GM11168 (cell line): Measurements from ENCODE around the gene MAML3.

Experiments used
- in situ Hi-C: fragments of 300-500 bp; cut with MboI; formaldehyde crosslinking; loops from one replicate; pipeline ENCODE4 v1.12.0; 2022; ENCODE audit warnings: low sequenced_read_pairs; ENCODE audit not compliant: unreplicated experiment

MAML3 gene

GRCh38 chr4:140153718-140154571 lies at the start of gene MAML3:
Gene MAML3 (minus strand): TSS chr4:140154184. CDS start chr4:140153327, 857 bp downstream.
- in situ Hi-C loops, result no loop called here

- in situ Hi-C loops, result no loop called here
These were observed 45.0 kb upstream of the MAML3 start for GRCh38 chr4:140198942-140199341.

GRCh38 chr4:140195806-140196205 lies 41.8 kb upstream of the MAML3 start:
- in situ Hi-C loops, result no loop called here

GRCh38 chr4:140189805-140190204 lies 35.8 kb upstream of the MAML3 start:
- in situ Hi-C loops, result no loop called here

- in situ Hi-C loops, result no loop called here
These were observed 35.0 kb upstream of the MAML3 start for GRCh38 chr4:140188975-140189374.

GRCh38 chr4:140187316-140187695 lies 33.3 kb upstream of the MAML3 start:
- in situ Hi-C loops, result no loop called here

GRCh38 chr4:140186651-140187315 lies 32.8 kb upstream of the MAML3 start:
- in situ Hi-C loops, result no loop called here

- in situ Hi-C loops, result no loop called here
These were observed 32.1 kb upstream of the MAML3 start for GRCh38 chr4:140186082-140186438.

- in situ Hi-C loops, result no loop called here
These were observed 31.6 kb upstream of the MAML3 start for GRCh38 chr4:140185412-140186081.

GRCh38 chr4:140183270-140183669 lies 29.3 kb upstream of the MAML3 start:
- in situ Hi-C loops, result no loop called here

GRCh38 chr4:140180577-140180976 lies 26.6 kb upstream of the MAML3 start:
- in situ Hi-C loops, result no loop called here

- in situ Hi-C loops, result no loop called here
These were observed 22.8 kb upstream of the MAML3 start for GRCh38 chr4:140176735-140177134.

- in situ Hi-C loops, result no loop called here
These were observed 20.6 kb upstream of the MAML3 start for GRCh38 chr4:140174543-140174942.

- in situ Hi-C loops, result no loop called here
These were observed 19.0 kb upstream of the MAML3 start for GRCh38 chr4:140172960-140173359.

- in situ Hi-C loops, result no loop called here
These were observed 16.3 kb upstream of the MAML3 start for GRCh38 chr4:140170299-140170698.

GRCh38 chr4:140168936-140169335 lies 15.0 kb upstream of the MAML3 start:
- in situ Hi-C loops, result no loop called here

GRCh38 chr4:140168474-140168873 lies 14.5 kb upstream of the MAML3 start:
- in situ Hi-C loops, result no loop called here

- in situ Hi-C loops, result no loop called here
These were observed 9.2 kb upstream of the MAML3 start for GRCh38 chr4:140163029-140163810.

GRCh38 chr4:140162596-140162995 lies 8.6 kb upstream of the MAML3 start:
- in situ Hi-C loops, result no loop called here

- in situ Hi-C loops, result no loop called here
These were observed 4.5 kb upstream of the MAML3 start for GRCh38 chr4:140158365-140159030.
